ENCODE measurements around the gene PIK3C2B.
A peak's percentile ranks its signal among the peaks of the same experiment; 100 is the strongest.

The PIK3C2B gene

DNA sequence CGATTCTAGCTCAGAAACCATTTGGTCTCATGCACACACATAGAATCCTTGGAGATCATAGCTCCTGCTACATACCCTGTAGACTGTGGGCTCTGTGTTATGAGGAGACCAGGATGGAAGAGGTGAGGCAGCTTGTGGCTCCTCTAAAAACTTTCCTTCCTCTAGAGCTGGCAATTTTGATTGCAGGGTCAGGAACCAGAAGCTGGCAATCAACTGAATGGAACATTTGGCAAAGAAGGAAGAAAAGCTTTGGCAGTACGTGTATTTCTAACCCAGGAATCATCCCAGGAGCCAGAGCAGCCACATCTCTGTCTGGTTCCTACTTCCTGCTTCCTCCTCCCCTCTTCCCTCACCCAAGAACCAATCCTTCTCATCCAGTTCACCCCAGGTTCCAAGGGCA, 15.7 kb downstream of the PIK3C2B start:
- DNase-seq, result no peak

DNA sequence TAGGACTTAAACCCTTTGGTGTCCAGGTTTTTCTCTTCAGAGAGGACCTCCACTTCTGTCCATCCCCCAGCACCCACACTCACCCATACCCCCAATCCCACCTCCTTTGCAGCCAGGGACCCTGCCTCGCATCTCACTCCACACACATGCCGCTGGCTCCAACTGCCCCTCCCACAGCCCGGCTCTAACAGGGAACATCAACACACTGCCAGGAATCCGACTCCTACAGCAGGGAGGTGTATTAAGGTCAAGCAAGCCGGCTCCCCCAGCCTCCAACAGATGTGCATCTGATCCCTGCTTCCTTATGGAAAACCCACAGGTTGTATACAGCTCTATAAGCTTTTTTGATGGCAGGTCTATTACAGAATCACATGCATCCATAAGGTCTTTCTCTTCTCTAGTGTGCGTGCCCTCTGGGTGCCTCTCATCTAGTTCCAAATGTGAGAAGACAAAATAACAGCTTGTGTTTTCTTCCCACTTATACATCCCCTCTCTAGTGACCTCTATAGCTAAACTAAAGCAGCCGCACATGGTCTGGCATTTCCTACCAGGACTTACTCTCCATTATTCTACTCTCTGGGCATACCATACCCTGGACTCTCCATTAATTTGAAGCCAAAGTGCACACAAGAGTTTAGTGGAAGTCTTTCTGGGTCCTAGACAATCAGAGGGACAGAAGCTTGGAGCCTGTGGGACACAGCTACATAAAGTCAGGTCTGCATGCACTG, 16.3 kb downstream of the PIK3C2B start:
- no peak for DNase-seq

DNA sequence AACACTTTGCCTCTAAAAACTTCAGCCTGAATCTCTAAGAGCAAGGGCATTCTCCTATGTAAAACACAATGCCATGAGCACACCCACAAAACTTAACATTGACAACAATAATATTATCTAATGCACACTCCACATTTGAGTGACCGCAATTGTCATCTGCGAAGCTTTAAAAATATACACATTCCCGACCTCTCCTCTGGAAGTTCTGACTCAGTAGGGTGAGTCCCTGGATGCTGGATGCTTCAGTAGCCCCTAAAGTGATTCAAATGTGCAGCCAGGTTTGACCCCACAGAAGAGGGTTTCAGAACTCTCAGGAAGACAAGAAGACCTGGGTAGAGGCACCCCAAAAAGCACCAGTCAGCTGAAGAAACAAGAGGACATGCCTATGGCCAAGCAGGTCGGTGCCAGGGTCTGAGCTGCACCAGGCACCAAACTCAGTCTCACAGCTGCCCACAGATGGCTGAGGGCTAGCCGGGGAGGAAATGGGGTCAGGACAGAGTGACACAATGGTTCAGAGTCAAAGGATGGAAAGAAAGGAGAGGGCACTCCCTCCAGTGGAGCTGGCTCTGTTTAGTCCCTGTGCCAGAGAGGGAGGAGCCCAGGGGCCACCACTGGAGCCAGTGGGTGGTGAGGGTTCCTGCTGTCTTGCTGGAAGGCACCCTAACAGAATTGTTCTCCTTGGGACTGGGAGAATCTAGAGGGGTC, 17.4 kb downstream of the PIK3C2B start:
- no peak for DNase-seq

GRCh38 chr1:204476563-204476962, 18.0 kb downstream of the PIK3C2B start:
- DNase-seq, result no peak

DNA sequence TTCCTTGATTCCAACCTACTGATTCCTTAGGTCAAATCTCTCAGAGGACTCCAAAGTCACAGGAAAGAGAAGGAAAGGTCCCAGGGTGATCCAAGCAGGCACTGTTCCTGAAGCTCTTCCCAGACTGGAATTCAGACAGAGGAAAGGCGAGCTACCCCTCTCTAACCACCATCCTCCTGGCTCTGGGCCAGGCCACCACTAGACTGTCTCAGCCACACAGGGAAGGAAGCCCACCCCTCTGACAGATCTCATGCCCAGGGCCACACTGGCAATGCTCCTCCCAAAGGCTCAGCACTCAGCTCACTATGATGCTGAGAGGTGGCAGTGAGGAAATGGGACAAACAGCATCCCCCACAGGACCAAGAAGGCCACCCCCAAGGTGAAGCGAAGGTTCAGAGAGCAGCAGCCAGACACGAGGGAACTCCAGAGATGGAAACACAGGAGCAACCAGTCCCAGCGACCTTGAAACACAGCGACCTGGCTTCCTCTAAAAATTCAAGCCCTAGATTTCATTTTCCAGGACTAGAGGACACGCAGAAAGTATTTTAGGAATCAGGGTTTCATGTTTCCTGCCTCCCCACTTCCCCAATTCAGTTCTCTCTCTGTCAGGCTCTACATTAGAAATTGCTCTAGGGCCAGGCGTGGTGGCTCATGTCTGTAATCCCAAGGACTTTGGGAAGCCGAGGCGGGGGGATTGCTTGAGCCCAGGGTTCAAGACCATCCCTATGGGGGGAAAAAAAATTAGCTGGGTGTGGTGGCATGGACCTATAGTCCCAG, 18.8 kb downstream of the PIK3C2B start:
- no peak for DNase-seq

GRCh38 chr1:204473400-204473965, 21.1 kb downstream of the PIK3C2B start:
- DNase-seq, result no peak

DNA sequence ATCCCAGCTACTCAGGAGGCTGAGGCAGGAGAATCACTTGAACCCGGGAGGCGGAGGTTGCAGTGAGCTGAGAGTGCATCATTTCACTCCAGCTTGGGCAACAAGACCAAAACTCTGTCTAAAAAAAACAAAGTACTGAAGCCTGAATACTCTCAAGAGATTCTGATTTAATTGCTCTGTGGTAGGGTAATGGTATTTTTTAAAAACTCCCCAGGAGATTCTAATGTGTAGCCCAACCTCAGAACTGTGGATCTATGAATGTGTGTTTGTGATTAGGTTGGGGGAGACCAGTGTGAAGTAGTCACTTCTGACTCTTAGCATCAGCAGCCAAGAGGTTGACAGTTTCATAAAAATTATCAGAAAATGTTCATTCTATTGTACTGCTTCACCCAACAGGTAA, 21.9 kb downstream of the PIK3C2B start:
- DNase-seq, result no peak

GRCh38 chr1:204471687-204472086, 22.9 kb downstream of the PIK3C2B start:
- no peak for DNase-seq

GRCh38 chr1:204469304-204469703, 25.3 kb downstream of the PIK3C2B start:
- no peak for DNase-seq

GRCh38 chr1:204468766-204469302, 25.8 kb downstream of the PIK3C2B start:
- no peak for DNase-seq

DNA sequence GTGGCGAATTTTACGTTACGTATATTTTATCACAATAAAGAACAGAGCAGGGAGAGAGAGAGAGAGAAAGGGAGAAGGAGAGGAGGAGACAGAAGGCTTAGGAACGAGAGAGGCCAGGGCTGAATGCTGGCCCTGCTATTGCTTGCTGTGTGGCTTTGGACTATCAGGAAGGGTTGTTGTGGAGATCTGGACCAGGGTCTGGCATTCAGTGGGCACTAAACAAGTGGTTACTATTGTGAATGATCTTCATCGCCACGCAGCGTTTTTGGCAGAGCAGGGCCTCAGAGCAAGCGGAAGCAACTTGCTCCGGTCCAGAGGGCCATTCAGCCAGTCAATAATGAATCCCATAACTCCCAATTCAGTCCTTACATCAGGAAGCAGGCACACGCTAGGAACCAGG, 26.4 kb downstream of the PIK3C2B start:
- no peak for DNase-seq

- no peak for DNase-seq
Measured at GRCh38 chr1:204466416-204467405, 27.9 kb downstream of the PIK3C2B start.

DNA sequence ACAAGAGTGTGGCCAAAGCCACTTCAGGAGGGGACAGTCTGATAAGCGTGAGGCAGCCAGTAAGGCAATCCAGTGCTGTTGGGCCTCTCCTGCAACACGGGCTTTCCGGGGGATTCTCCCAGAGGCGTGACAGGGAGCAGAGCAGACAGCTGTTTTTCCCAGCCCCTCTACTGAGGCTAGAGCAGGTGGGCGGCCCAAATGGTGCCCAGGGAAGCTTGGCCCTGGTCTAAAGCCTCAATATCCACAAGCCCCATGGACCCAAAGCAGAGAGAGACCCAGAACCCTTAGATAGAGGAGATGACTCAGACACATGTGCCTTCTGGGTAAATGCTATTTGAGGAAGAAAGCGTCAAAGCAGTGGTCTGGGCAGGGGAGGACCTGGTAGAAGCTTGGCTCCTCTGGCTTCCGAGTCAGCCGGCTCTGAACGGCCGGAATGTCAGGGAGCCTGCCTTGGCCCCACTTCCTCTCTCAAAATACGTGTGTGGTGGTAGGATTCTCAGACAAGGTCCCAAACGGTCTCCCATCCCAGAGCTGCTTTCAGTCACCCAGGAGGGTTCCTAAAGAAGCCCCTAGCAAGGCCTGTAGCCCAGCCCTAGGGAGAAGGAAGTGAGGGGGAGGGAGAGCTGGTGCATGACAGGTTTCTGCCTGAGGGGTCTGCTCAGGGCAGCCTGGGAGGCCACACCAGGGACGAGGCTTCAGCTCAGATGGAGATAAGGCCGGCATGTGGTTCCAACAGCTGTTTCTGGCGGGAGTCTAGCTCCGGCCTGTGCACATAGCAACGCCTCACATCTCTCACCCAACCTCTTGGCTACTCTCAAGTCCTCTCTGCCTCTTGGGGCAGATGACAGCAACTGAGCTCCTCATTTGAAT, 28.8 kb downstream of the PIK3C2B start:
- DNase-seq, result no peak

DNA sequence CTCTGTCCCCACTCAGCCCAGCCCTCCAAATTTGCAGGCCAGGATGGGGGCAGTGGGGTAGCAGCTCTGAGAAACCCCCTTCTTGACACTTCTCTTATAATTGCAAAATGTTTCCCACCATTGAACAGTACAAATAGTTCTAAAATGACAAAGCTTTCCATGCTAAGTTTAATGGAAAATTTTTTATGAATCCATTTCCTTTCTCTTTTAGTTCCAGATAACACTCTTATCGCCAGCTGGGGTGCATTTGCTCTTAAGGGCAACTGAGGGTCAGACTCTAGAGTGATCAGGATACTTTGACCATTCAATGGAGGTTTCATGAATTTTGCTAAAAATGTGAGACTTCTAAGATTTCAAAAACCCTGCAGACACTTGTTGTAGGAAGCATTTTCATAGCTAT, 29.9 kb downstream of the PIK3C2B start:
- no peak for DNase-seq

DNA sequence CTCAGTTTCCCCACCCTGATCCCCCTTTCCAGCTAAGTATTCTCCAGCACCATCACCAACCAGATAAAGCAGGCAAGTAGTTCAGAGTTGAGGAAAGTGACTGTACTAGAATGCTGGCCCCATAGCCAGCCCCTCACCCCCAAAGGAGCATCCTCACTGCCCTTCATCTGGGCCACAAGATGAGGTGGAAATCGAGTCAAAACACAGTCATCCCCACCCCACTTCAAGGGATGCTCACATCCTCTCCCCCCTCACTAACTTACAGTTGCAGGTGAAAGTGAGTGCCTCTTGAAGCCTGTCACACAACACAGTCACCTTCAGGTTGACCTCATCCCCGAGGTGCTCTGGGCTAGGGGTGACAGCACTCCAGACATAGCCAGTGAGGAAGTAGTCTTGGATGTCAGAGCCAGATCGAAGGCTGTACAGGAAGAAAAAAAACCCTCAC, 30.4 kb downstream of the PIK3C2B start:
- no peak for DNase-seq

- DNase-seq, result no peak
Measured at GRCh38 chr1:204463125-204464060, 31.2 kb downstream of the PIK3C2B start.

GRCh38 chr1:204462229-204462561, 32.4 kb downstream of the PIK3C2B start:
- DNase-seq, result no peak

GRCh38 chr1:204461331-204462228, 33.0 kb downstream of the PIK3C2B start:
- DNase-seq, result peak; percentile 24 to 33

GRCh38 chr1:204460346-204460745, 34.3 kb downstream of the PIK3C2B start:
- DNase-seq, result no peak

All from activated CD4-positive, alpha-beta T cell treated with anti-CD3 and anti-CD28 coated beads, Interleukin-2, amount 50 U/mL, for 4 hours (primary cell).